Right cardiac atrium (tissue), 5 donors: ENCODE data around the gene SHC2. TPM values are rescaled to one million over a fixed set of nuclear protein-coding genes. Genes with fewer than 3 reads are reported as not detected.

Experiments
- ATAC-seq, 2 donors: fragments of 200-7000 bp; cut with Tn5 transposase; one replicate each; pipeline versions ENCODE4 v1.8.0 to v1.9.1; 2020; ENCODE audit warnings: moderate library complexity in 2 of 2, mild to moderate bottlenecking in 1 of 2
- DNase-seq, 3 donors: peaks; one replicate each; pipeline ENCODE4 v3.0.0-alpha.2; 2020
- H3K27ac ChIP-seq: one replicate; pipeline ENCODE4 v1.5.1; 2013; ENCODE audit warnings: mild to moderate bottlenecking, low read length, control low read depth, moderate library complexity
- H3K27me3 ChIP-seq: one replicate; pipeline ENCODE4 v1.6.1; 2013; ENCODE audit not compliant: control insufficient read depth, insufficient read depth
- H3K4me1 ChIP-seq: one replicate; pipeline ENCODE4 v1.6.1; 2013; ENCODE audit warnings: low read length; ENCODE audit not compliant: control insufficient read depth, insufficient read depth
- H3K4me3 ChIP-seq: one replicate; pipeline ENCODE4 v1.5.1; 2013; ENCODE audit warnings: low read length, control low read depth
- H3K9me3 ChIP-seq: one replicate; pipeline ENCODE4 v1.6.1; 2013; ENCODE audit warnings: low read length; ENCODE audit not compliant: control insufficient read depth
- WGBS: extraction: QIAGEN DNeasy Blood & Tissue Kit; methylation state at CpG from one replicate; pipeline ENCODE4 v1.1.7; 2013; 5-methylcytosine and 5-hydroxymethylcytosine counted together
- intact Hi-C, 4 donors: fragments of 100-400 bp; cut with DNase I; formaldehyde crosslinking; loops; one replicate each; pipeline versions ENCODE4 v1.11.0 to v1.14.0; 2022 to 2023
- polyA plus RNA-seq: library from polyadenylated mRNA; stranded (reverse); fragments of 200-250 nt; gene quantifications from one replicate; pipeline ENCODE4 v1.2.3, GENCODE V29; 2013
- total RNA-seq, 4 donors: library from RNA; stranded (reverse); fragmentation: NEBNext Ultra II Directional; extraction: Animal tissue kit (Norgen Biotek cat#: 25700); gene quantifications; one replicate each; pipeline ENCODE4 v1.2.1, GENCODE V29; 2021
- donor health status: healthy with polysubstance abuse.
- donor health status: DM: no; HTN: yes; CAD: no.
- donor health status: DM: no; HTN: no; CAD: no.
- donor health status: DM: no; HTN: yes; CAD: no; lungs with severe emphysema.
- donor health status: DM: yes; HTN: yes; CAD: no.

Gene SHC2
- total and polyA plus RNA-seq, 5 donors: 14.3 to 21.0 (median 17.7) TPM

DNA sequence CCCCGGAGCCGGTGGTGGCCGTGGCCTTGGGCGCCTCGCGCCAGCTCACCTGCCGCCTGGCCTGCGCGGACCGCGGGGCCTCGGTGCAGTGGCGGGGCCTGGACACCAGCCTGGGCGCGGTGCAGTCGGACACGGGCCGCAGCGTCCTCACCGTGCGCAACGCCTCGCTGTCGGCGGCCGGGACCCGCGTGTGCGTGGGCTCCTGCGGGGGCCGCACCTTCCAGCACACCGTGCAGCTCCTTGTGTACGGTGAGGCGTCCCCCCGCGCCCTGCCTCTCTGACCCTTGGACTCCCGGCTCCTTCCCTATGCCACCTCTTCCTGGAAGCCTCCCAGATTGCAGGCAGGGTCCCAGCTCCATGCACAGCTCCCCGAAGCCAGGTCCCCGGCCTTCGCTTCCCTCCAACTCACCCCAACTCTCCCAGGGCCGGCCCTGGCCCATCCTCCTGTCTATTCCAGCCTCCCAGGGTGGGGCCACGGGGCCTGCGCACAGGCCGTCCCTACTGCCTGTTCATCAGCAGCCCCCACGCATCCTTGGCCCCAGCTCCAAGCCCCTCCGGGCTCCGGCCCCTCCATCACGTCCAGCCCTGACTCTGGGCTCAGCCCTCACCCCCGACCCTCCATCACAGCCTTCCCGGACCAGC lies 37.2 kb upstream of the SHC2 start:
- no peak overlapping the region for H3K4me3 ChIP-seq
- no peak overlapping the region for H3K27ac ChIP-seq
- intact Hi-C loops: no loop called here
- 6% methylated on average over 50 of the region's 50 CpGs for WGBS
- no peaks in the 10 kb centered on the region for H3K27me3 ChIP-seq
- H3K9me3 ChIP-seq: no peaks in the 10 kb centered on the region
- H3K4me1 ChIP-seq: no peaks in the 10 kb centered on the region
- DNase-seq: peak in 2 of 3 donors; percentile 39 to 57
- ATAC-seq: no peak

DNA sequence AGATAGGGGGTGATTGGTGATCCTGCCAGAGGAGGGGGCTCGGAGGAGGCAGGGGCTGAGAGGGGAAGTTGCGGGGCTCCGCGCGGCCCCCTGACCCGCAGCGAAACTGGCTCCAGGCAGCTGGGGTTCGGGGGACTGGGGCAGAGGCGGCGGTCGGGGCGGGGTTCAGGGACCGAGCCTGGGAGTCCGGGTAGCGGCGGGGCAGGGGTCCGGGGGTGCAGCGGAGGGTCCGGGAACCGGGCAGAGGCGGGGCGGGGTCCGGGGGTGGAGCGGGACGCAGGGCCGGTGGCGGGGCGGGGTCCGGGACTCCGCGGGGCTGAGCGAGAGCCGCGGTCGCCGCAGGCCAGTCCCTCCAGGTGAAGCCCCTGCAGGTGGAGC lies 36.6 kb upstream of the SHC2 start:
- no peak overlapping the region for H3K27ac ChIP-seq
- peak overlapping the region; percentile 17 for H3K4me3 ChIP-seq
- WGBS: 2% methylated on average over 36 of the region's 36 CpGs
- intact Hi-C loops: no loop called here
- H3K27me3 ChIP-seq: no peaks in the 10 kb centered on the region
- H3K9me3 ChIP-seq: no peaks in the 10 kb centered on the region
- H3K4me1 ChIP-seq: no peaks in the 10 kb centered on the region
- DNase-seq (peak in 2 of 3 donors; percentile 32 to 54), ATAC-seq (no peak)

DNA sequence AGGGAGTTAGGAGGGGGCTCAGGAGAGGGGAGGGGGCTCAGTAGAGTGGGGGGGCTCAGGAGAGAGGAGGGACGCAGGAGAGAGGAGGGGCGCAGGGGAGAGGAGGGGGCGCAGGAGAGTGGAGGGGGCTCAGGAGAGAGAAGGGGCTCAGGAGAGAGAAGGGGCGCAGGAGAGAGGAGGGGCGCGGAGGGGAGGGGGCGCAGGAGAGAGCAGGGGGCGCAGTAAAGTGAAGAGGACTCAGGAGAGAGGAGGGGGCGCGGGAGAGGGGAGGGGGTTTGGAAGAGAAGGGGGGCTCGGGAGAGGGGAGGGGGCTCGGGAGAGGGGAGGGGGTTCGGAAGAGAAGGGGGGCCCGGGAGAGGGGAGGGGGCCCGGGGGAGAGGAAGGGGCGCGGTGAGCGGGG lies 36.2 kb upstream of the SHC2 start:
- H3K27me3 ChIP-seq: no peaks in the 10 kb centered on the region
- peak in 1 of 3 donors; percentile 28 for DNase-seq
- H3K27ac ChIP-seq: no peak overlapping the region

DNA sequence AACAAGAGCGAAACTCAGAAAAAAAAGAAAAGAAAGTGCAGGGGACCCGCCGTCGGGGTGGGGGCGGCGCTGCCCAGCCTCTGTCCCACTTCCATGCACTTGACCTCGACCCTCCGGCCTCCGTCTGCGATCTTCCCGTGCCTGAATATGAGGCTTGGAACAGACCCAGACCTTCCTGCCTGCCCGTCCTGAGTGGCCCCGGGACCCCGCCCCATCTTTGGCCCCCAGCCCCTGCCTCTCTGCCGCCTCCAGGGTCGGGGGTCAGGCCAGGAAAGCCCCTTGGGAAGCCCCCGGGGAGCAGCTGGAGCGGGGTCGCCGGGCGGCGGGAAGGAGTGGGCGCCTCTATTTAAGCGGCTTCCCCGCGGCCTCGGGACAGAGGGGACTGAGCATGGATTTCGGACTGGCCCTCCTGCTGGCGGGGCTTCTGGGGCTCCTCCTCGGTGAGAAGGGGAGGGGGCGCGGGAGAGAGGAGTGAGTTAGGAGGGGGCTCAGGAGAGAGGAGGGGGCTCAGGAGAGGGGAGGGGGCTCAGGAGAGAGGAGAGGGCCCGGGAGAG lies 35.4 kb upstream of the SHC2 start, which contains the start of gene MADCAM1:
Gene MADCAM1 (plus strand): TSS at position 375 of the 554 bp plus-strand sequence. CDS start 14 bp downstream, at position 389.
- no peak within 1 kb of the TSS for H3K27ac ChIP-seq
- DNase-seq: peak in 2 of 3 donors; percentile 37 to 58
- H3K27me3 ChIP-seq: no peaks in the 10 kb centered on the region
- ATAC-seq: no peak
- no peaks in the 10 kb centered on the region for H3K9me3 ChIP-seq
- no peaks in the 10 kb centered on the region for H3K4me1 ChIP-seq
- WGBS: 5% methylated on average over 33 of the region's 33 CpGs
- no peak within 1 kb of the TSS for H3K4me3 ChIP-seq
- intact Hi-C loops: no loop called here

More for the DNA sequence above, 36.2 kb upstream of the SHC2 start:
- intact Hi-C loops: no loop called here
- 10% methylated on average over 18 of the region's 18 CpGs for WGBS
- no peaks in the 10 kb centered on the region for H3K9me3 ChIP-seq
- ATAC-seq: no peak
- H3K4me3 ChIP-seq: no peak overlapping the region
- H3K4me1 ChIP-seq: no peaks in the 10 kb centered on the region

DNA sequence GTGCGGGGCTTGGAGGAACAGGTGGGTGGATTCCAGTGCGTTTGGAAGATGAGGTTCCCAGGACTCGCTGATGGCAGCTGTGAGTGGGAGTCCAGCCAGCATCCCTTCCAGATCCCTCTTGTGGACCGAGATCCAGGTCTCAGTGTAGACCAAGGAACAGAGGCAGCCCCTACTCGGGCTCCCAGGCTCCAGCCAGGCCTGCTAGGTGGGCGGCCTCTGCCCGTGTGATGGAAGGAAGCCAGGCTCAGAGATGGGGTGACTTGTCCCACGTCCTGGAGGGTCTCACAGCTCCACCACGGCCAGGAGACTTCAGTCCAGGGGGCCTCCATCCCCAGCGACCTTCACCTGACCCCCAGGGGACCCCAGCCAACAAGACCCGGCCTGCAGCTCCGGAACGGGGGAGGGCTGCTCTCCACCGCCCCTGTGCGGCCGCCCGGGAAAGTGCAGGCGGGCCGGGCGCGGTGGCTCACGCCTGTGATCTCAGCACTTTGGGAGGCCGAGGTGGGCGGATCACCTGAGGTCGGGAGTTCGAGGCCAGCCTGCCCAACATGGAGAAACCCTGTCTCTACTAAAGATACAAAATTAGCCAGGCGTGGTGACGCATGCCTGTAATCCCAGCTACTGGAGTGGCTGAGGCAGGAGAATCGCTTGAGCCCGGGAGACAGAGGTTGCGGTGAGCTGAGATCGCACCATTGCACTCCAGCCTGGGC lies 34.7 kb upstream of the SHC2 start:
- Histone ChIP-seq H3K9me3 (no peaks in the 10 kb centered on the region), H3K4me3 (no peak overlapping the region), H3K27me3 (no peaks in the 10 kb centered on the region), H3K4me1 (no peaks in the 10 kb centered on the region), H3K27ac (no peak overlapping the region)
- ATAC-seq (peak; percentile 4 to 7), DNase-seq (peak in 2 of 3 donors; percentile 58 to 63)
- intact Hi-C loops: no loop called here
- 16% methylated on average over 32 of the region's 32 CpGs for WGBS

DNA sequence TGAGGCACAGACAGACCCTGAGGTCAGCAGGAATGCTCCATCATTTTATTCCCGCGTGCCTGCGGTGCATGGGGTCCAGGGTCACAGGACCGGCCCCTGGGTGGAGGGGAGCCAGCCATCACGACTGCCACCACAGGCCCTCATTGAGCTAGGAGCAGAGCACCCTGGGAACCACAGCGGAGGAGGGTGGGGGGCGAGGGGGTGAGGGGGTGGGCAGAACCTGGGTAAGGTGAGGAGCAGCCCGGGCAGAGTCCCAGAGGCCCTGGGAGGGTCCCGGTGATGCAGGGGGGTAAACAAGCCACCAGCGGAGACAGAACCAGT lies 34.2 kb upstream of the SHC2 start:
- Histone ChIP-seq H3K4me3 (no peak overlapping the region), H3K9me3 (no peaks in the 10 kb centered on the region), H3K27me3 (no peaks in the 10 kb centered on the region), H3K27ac (no peak overlapping the region), H3K4me1 (no peaks in the 10 kb centered on the region)
- DNase-seq: peak in 1 of 3 donors; percentile 47
- 58% methylated on average over 10 of the region's 10 CpGs for WGBS
- ATAC-seq: no peak
- intact Hi-C loops: no loop called here

DNA sequence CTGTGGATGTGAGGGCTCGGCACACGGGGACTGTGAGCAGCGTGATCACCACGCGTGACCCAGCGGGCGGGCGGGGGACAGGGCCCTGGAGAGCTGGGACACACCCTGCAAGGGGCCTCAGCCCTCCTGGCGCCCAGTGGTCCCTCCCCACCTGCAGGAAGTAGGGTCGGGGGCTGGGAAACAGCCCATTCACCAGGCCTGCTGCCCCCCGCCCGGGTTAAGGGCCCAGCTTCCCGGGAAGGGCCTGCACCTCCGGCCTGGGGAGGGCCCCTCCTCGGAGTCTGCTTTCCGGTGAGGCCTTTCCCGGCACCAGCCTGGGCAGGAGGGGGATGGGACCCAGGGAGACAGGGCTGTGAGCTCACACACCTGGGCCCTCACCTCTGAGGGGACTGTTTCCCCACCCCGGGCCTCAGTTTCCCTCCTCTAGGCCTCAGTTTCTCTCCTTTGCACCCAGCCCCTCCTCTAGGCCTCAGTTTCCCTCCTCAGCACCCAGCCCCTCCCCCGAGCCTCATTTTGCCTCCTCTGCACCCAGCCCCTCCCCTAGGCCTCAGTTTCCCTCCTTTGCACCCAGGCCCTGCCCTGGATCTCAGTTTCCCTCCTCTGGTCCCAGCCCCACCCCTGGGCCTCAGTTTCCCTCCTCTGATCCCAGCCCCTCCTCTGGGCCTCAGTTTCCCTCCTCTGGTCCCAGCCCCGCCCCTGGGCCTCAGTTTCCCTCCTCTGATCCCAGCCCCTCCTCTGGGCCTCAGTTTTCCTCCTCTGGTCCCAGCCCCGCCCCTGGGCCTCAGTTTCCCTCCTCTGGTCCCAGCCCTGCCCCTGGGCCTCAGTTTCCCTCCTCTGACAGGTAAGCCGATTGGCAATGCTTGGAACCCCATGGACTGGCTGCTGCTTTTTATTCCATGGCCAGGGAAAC lies 33.6 kb upstream of the SHC2 start:
- Histone ChIP-seq H3K27ac (no peak overlapping the region), H3K4me1 (no peaks in the 10 kb centered on the region), H3K4me3 (no peak overlapping the region), H3K27me3 (no peaks in the 10 kb centered on the region), H3K9me3 (no peaks in the 10 kb centered on the region)
- WGBS: 43% methylated on average over 22 of the region's 22 CpGs
- intact Hi-C loops: no loop called here
- DNase-seq (peak in 2 of 3 donors; percentile 54 to 68), ATAC-seq (no peak)

DNA sequence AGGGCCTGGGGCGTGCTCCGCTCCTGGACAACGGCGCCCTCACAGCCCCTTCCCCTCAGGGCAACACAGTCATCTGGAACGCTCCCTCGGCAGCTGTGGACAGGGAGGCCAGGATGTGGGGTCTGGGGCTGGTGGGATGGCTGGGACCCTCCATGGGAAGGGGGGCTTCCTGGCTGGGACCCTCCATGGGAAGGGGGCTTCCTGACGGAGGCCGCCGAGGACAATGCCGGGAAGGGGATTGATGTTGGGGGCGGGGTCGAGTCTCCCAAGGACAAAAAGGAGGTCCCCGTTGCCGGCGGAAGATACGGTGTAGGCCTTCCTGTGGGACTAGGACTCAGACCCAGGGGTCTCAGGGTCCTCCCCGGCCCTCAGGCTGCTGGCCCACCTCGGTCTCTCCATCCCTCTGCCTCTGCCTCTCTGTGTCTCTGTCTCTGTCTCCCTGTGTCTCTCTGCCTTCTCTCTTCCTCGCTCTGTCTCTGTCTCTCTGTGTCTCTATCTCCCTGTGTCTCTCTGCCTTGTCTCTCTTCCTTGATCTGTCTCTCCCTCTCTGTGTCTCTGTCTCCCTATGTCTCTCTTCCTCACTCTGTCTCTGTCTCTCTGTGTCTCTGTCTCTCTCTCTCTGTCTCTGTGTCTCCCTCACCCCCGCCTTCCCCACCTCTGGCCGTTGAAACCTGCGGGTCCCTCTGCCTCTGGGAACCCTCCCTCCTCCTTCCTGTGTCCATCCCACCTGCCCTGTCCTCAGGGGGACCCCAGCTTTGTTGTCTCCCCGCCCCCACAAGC lies 32.7 kb upstream of the SHC2 start:
- no peaks in the 10 kb centered on the region for H3K4me1 ChIP-seq
- no peaks in the 10 kb centered on the region for H3K9me3 ChIP-seq
- intact Hi-C loops: no loop called here
- no peak for ATAC-seq
- no peaks in the 10 kb centered on the region for H3K27me3 ChIP-seq
- 59% methylated on average over 23 of the region's 23 CpGs for WGBS
- no peak overlapping the region for H3K27ac ChIP-seq
- peak in 2 of 3 donors; percentile 40 to 67 for DNase-seq
- no peak overlapping the region for H3K4me3 ChIP-seq

DNA sequence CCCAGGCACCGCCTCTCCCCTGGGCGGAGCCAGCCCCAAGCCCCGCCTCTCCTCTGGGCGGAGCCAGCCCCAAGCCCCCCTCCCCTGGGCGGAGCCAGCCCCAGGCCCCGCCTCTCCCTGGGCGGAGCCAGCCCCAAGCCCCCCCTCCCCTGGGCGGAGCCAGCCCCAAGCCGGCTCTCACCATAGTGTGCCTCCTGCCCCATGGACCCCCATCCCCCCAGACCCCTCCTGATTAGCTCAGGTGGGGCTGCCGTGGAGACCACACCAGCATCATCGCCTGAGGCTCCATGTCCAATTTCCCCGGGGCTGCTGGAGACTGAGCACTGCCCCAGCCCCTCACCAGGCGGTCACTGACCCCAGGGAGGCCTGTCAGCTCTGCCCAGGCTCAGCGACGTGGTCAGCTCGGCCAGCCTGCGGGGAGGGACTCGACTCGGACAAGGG lies 31.3 kb upstream of the SHC2 start:
- Histone ChIP-seq H3K9me3 (no peaks in the 10 kb centered on the region), H3K27me3 (no peaks in the 10 kb centered on the region), H3K4me3 (no peak overlapping the region), H3K4me1 (no peaks in the 10 kb centered on the region), H3K27ac (no peak overlapping the region)
- intact Hi-C loops: no loop called here
- ATAC-seq: no peak
- DNase-seq: peak in 2 of 3 donors; percentile 59 to 65
- WGBS: 71% methylated on average over 18 of the region's 19 CpGs

DNA sequence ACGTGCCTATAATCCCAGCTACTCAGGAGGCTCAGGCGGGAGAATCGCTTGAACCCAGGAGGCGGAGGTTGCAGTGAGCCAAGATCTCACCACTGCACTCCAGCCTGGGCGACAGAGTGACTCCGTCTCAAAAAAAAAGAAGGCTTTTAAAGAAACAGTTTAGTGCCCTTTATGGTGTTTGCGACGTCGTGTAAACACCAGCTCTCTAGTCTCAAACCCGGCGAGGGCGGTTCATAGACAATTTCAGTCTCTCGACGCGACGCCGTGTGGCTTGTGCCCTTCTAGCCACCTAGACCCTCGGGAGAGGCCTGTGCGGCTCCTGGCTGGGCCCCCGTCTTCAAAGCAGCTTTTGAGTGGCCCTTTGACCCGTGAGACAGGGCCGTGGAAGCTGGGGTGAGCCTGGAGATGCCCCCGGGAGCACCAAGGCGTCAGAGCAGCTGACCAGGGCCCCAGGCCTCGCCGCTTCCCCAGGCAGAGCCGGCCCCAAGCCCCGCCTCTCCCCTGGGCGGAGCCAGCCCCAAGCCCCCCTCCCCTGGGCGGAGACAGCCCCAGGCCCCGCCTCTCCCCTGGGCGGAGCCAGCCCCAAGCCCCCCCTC lies 30.4 kb upstream of the SHC2 start:
- no peak overlapping the region for H3K4me3 ChIP-seq

More for the DNA sequence above, 30.4 kb upstream of the SHC2 start:
- Histone ChIP-seq H3K4me1 (no peaks in the 10 kb centered on the region), H3K27ac (no peak overlapping the region), H3K27me3 (no peaks in the 10 kb centered on the region), H3K9me3 (no peaks in the 10 kb centered on the region)
- WGBS: 81% methylated on average over 32 of the region's 32 CpGs
- intact Hi-C loops: no loop called here
- DNase-seq (peak in 2 of 3 donors; percentile 55 to 75), ATAC-seq (no peak)
